ENCODE data around the gene TMED10.

DNA sequence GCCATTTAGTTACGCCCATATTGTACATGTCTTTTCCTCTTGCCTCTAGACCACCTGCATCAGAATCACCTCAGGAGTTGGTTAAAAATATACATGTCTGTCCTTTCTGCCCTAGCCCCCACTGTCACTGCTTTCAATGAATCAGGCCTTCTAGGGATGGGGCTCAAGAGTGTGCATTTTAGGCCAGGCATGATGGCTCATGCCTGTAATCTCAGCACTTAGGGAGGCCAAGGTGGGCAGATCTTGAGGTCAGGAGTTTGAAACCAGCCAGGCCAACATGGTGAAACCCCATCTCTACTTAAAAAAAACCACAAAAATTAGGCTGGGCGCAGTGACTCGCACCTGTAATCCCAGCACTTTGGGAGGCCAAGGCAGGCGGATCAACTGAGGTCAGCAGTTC is 13.6 kb upstream of the TMED10 start:
- TF ChIP-seq POLR2A (IDR thresholded peaks at IDR 0.05; ENCODE audit: low read depth, low read length) (no peak), POLR2AphosphoS5 (IDR thresholded peaks at IDR 0.05; ENCODE audit: low read depth, low read length) (no peak)

Data from GM12892 (cell line).